ENCODE results near the gene PPP1R13B. TPM values are rescaled to one million over a fixed set of nuclear protein-coding genes. Genes with fewer than 3 reads are reported as not detected.

Gene PPP1R13B
- total RNA-seq, 1 donor from 2014 or later, result 53.0 TPM

GRCh38 chr14:103882503-103883262, 35.3 kb upstream of the PPP1R13B start:
- Mint-ChIP-seq H3K27ac (no peak overlapping the region), H3K4me1 (peaks cover 17% of the 10 kb centered on the region), H3K4me3 (no peak overlapping the region), H3K9me3 (no peaks in the 10 kb centered on the region), H3K36me3 (no peaks in the 10 kb centered on the region), H3K27me3 (ENCODE audit: low read depth) (no peaks in the 10 kb centered on the region)
- no peak for DNase-seq (ENCODE audit: low spot score in 2 of 2, unreplicated experiment in 2 of 2)
- TF ChIP-seq, protein P1, sequence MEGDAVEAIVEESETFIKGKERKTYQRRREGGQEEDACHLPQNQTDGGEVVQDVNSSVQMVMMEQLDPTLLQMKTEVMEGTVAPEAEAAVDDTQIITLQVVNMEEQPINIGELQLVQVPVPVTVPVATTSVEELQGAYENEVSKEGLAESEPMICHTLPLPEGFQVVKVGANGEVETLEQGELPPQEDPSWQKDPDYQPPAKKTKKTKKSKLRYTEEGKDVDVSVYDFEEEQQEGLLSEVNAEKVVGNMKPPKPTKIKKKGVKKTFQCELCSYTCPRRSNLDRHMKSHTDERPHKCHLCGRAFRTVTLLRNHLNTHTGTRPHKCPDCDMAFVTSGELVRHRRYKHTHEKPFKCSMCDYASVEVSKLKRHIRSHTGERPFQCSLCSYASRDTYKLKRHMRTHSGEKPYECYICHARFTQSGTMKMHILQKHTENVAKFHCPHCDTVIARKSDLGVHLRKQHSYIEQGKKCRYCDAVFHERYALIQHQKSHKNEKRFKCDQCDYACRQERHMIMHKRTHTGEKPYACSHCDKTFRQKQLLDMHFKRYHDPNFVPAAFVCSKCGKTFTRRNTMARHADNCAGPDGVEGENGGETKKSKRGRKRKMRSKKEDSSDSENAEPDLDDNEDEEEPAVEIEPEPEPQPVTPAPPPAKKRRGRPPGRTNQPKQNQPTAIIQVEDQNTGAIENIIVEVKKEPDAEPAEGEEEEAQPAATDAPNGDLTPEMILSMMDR (IDR thresholded peaks at IDR 0.05; ENCODE audit: unreplicated experiment), result no peak

DNA sequence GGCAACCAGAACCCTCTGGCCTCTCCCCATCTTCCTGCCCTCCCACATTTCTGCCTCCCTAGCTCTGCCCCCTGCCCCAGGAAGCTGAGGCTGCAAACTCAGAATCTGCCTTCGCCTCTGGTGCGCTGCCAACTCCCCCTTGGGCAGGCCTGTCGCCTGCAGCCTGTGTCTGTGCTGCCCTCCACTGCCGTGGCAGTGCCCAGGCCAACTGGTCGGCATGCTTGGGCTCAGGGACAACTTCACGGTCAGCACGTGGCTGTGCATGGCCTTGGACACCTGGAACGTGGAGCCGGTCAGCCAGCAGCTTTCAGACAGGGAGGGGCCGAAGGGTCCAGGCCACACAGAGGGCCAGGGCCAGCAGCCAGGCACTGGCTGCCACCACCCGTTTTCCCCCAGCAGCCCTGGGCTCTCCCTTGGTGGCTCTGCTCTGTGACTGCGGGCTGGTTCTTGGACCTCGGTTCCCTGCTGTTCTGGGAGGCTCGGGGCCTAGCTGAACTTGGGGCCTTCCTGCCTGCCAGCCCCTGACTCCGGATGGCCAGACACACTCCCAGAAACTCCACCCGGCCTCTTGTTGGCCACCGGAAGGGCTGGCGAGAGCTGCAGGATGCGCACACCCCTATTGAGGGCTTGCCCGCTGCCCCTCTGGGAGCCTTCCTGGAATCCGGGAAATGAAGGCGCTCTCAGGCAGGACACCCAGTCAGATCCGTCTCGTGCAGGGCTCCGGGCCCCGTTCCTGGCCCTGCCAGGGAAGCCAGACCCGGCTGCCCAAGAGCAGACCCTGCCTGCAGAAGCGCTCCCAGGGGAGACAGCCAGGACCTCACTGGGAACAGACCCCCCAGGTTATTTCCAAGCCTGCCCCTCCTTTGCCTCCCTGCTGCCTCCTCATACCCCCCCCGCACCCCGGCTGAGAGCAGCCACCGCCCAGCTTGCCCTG, 34.2 kb upstream of the PPP1R13B start:
- Mint-ChIP-seq H3K9me3 (no peaks in the 10 kb centered on the region), H3K36me3 (no peaks in the 10 kb centered on the region), H3K27ac (no peak overlapping the region)

DNA sequence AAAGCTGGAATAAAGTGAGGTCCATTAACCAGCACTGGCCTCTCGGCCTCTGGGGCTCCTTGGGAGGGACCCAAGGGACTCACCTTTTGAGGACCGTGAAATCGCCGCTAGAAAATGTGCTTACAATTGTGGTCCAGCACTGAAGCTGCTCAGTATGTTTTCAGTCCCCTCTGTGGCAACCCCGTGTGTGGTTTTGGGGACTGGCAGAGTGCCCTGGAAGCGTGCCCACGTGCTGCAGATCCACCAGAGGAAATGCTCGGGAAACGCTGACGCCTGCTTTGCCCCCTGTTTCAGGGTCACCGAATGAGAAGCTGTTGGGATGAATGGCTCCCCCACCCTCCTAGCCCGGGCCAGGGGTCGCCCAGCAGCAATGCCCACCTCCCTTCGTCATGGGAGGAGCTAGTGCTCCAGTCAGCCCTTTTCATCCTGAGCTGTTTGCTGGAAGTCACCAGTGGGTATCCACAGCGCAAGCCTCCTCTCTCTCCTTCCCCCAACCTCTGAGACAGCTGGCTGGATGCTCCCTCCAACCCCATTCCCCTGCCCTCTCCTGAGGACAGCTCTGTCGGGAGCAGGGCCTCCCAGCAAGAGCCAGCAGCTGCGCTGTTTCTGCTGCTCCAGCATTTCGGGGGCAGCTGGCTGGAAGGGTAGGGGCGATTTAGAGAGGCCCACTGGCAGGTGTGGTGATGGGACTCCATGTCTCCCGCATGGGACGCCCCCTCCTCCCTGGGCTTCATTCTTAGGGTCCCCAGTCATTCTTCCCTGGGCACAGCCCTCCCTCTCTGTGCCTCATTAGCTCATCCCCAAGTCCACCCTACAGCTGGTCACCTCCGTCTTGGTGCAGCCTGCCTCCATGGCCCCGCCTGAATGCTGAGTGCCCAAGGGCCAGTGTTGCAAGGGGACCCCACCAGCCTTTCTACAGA, 33.2 kb upstream of the PPP1R13B start:
- Mint-ChIP-seq H3K36me3 (no peaks in the 10 kb centered on the region), H3K9me3 (no peaks in the 10 kb centered on the region), H3K4me3 (no peak overlapping the region), H3K27me3 (ENCODE audit: low read depth) (no peaks in the 10 kb centered on the region), H3K4me1 (peaks cover 9% of the 10 kb centered on the region), H3K27ac (no peak overlapping the region)
- no peak for DNase-seq (ENCODE audit: low spot score in 2 of 2, unreplicated experiment in 2 of 2)
- TF ChIP-seq, protein P1 (IDR thresholded peaks at IDR 0.05; ENCODE audit: unreplicated experiment), result no peak

More for the DNA sequence above, 34.2 kb upstream of the PPP1R13B start:
- no peaks in the 10 kb centered on the region for H3K27me3 Mint-ChIP-seq (ENCODE audit: low read depth)
- TF ChIP-seq, protein P1 (IDR thresholded peaks at IDR 0.05; ENCODE audit: unreplicated experiment), result no peak
- DNase-seq (ENCODE audit: low spot score in 2 of 2, unreplicated experiment in 2 of 2), result no peak
- H3K4me3 Mint-ChIP-seq, result no peak overlapping the region
- H3K4me1 Mint-ChIP-seq, result peaks cover 16% of the 10 kb centered on the region

- H3K4me1 Mint-ChIP-seq, result peaks cover 9% of the 10 kb centered on the region
- no peak overlapping the region for H3K27ac Mint-ChIP-seq
- DNase-seq (ENCODE audit: low spot score in 2 of 2, unreplicated experiment in 2 of 2), result no peak
- no peaks in the 10 kb centered on the region for H3K9me3 Mint-ChIP-seq
- TF ChIP-seq, protein P1 (IDR thresholded peaks at IDR 0.05; ENCODE audit: unreplicated experiment), result no peak
- no peaks in the 10 kb centered on the region for H3K27me3 Mint-ChIP-seq (ENCODE audit: low read depth)
- no peaks in the 10 kb centered on the region for H3K36me3 Mint-ChIP-seq
- no peak overlapping the region for H3K4me3 Mint-ChIP-seq
Measured at GRCh38 chr14:103879570-103880347, 32.4 kb upstream of the PPP1R13B start.

All from mesothelial cell of epicardium (in vitro differentiated cells).